HG03342 (cell line): ENCODE results near the gene MYOM1.
A peak's percentile ranks its signal among the peaks of the same experiment; 100 is the strongest.

Source experiments
- ATAC-seq: cut with Tn5 transposase; IDR thresholded peaks from one replicate; pipeline ENCODE4 v1.9.1; 2021; ENCODE audit warnings: mild to moderate bottlenecking, moderate library complexity; ENCODE audit not compliant: unreplicated experiment

MYOM1 gene

DNA sequence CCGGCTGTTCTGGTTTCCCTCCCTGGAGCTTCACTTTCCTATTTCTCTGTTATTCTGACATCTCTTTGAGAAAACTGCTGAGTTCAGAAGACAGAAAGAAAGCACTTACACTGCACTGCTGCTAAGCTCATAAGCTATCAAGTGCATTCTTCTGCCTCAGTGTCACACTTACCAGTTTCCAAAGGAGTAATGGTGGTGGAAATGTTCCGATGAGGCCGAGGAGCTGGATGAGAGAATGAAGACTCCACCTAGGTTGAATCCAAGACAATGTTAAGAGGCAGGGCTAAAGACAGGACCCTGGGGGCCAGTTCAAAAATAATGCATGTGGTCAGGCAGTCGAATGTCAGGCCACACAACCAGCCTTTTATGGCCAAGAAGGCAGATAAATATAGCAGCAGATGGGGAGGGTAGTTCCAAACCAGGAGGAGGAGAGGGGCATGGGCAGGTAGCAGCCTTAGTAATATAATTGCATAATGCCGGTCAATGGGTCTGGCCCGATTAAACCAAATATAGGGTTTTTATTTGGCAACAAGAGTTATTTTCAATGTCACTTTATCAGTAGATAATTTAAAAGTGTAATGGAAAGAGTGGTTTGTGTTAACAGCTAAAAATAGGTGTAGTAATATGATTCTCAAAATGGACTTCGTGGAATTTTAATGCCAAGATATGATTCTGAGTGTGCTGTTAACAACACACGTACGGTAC is at the start of gene MYOM1:
MYOM1 (minus strand) TSS at position 338 of the 705 bp plus-strand sequence. CDS start 4,745 bp downstream, outside the sequence.
- no peak for ATAC-seq

DNA sequence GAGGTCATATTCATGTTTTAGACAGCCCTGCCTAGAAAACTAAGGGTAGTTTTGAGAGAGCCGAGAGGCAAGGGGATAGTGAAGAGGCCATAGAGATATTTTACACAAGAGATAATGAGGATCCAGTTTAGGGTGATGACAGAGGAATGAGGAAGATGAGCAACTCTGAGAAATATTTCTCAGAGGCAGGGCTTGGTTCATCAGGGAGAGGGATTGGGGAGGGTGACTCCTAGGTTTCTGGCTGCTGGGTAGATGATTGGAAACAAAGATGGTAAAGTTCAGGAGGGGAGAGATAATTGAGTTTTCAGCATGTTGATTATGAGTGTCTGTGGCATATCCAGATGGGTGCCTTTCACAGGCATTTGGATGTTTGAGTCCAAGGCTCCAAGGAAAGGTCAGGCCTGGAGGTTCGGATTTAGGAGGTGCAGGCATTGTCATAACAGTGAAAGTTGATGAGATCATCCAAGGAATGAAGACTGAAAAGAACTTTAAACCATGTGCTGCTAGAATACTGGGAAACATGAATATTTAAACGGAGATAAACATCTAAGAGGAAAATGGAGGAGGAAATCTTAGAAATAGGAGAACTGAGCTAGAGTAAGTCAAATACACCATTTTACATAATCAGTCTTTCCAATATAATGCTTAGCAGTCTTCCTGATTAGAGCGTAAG is 49.6 kb upstream of the MYOM1 start:
- ATAC-seq, result no peak

DNA sequence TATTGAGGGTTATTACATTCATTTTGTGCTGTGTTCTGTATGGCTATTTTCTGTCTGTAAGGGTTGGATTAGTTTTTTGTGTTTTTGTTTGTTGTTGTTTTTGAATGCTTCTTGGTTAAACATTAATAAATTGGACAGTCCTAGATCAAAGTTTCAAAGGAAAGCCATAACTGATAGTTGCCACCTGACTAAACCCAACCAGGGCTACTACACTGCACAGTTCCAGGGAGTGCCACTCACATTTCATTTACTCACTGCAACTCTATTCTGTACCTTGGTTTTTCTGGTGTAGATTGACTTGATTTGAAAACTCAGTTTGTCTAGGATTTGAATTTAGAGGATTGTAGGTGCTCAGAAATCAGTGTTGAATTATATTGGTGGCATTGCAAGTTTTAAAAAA is 48.5 kb upstream of the MYOM1 start:
- ATAC-seq, result no peak

DNA sequence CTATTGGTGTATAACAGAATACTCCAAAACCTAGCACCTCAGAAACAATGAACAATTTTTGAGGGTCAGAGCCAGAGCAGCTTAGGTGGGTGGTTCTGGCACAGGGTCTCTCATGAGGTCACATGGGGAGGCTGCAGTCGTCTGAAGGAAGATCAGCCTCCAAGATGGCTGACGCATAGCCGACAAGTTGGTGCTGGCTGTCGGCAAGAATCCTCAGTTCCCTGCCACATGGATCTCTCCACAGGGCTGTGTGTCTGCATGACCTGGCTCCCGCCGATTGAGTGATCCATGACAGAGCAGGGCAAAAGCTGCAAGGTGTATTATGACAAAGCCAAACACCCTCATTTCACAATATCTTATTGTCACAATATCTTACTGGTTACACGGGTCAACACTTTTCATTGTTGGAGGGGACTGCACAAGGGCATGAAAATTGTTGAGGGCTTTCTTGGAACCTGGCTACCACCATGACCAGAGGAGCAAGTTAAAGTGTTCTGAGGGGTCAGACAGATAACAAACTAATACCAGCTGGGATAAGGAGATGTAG is 46.4 kb upstream of the MYOM1 start:
- no peak for ATAC-seq

DNA sequence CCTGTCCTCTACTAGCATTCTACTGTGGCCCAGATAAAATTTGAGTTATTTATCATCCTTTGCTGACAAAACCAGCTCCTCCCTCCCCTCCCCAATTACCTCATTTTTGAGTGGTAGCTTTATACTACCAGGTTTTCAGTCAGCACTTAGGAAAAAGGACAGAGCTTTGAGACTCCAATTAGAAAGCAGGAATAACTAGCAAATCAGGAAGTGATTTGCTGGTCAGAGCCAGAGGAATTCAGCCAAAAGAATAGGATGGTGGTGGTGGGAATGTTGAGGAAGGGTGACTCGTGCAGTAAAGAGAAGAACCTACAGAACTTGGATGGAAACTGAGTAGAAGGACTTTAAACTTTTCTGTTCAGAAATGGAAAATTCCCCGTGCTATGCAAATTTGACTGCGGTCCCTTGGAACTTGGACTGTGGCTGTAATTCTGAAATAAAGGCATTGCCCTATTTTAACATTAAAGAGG is 45.8 kb upstream of the MYOM1 start:
- ATAC-seq, result no peak

DNA sequence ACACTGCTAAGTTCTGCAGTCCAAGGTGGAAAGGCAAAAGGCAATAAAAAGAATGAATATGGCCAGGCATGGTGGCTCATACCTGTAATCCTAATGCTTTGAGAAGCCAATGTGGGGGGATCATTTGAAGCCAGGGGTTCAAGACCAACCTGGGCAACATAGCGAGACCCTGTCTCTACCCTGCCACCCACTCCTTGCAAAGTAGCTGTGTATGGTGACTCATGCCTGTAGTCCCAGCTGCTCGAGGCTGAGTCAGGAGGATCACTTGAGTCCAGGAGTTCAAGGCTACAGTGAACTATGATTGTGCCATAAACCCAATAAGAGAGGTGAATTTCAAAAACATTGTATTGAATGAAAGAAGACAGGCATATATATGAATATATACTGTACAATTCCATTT is 44.6 kb upstream of the MYOM1 start:
- no peak for ATAC-seq

DNA sequence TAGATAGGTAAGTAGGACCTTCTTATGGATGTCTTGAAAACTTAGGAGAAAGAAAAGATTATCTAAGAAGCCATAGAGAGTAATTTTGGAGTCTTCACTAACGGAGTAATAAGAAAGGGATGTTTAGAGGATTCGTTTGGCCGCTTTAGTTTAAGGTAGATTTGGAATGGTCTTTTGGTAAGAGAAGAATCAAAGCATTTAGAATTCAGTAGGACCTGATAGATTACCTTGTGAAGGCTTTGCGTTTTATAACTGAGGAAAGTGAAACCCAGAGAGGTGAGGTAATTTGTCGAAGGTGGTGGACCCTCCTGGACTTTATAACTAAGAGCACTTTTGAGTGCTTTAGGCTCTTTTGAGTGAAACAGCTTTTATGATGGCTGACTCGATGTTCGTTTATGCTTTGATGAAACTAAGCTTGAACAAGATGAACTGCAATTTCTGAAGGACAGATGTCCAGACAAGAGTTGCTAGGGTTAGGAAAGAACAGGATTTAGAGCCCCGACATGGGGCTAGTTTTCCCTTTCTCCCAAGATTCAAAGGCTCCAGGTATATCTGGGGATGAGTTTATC is 43.4 kb upstream of the MYOM1 start:
- no peak for ATAC-seq

DNA sequence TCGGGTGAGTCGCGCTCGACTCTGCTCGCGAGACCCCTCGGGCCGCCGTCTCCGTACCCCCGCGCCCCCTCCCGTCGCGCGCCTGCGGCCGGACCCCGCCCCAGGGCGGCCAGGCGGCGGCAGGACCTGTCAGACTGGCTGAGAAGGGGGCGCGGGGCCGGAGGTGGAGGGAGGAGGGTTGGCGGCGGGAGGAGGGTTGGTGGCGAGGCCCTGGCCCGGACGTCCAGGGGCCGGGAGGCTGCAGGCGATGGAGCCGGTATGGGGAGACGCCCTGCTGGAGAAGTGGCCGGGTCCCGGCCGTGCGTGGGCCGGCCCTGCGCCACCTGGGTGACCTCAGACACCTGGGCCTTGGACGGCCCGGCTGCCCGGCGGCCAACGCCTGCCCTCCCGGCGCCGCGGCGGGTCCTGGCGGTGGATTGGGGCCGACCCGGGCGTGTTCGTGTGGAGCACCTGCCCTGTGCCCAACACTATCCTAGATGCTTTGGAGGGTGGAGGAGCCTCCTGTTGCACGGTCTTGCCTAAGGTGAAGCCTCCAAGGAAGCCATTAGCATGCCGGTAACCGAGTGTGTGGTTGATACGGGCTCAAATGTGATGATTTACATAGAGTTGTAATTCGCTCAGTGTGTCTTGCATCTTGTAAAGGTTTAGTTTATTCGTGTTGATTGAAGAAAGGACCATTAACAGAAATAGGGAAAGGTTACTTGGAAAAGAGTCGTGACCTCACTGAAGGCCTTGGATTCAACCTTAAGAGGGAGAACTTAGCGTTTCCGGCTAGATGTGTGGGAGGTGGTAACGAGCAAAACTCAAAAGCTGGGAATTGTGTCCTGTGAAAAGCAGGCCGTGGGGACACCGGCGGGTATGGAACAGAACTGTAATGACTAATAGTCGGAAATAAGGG is 42.7 kb upstream of the MYOM1 start:
- ATAC-seq, result peak; percentile 30

DNA sequence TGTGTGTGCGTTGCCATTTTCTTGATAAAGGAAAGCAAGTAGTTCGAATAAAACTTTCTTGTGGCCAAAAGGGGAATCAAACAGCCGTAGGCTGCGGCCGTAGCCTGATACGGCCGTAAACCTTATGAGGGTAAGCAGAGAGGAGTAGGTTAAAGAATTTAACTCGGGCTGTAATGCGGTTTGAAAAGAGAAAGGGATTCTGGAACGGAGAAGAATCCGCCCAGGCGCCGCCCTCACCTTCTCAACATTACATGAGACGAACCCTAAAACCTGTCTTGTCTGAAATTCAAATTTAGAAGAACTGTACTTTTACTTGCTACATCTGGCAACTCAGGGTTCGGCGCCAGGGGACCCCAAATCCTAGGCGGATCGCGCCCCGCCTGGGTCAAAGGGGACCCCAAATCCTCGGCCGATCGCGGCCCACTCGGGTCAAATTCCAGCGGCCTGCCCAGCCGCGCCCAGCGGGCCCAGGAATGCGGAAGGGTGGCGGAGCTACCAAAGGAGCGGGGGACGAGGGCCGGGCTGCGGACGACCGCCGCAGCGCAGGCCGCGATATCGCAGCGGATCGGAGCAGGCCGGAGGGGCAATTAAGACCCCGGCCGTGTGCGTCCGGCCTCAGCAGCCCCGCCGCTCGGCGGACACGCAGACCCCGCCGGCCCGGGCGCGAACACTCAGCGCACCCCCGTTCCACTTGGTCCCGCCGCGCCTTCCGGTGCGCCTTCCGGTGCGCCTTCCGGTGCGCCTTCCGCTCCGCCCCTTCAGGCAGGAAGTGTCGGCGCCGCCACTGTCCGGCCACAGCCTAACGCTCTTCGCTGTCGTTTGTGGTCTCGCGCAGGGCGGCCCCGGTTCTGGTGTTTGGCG is 41.8 kb upstream of the MYOM1 start, which contains the start of gene MYL12B:
MYL12B (plus strand) TSS at position 761 of the 861 bp plus-strand sequence. CDS start 10,766 bp downstream, outside the sequence.
- ATAC-seq, result peak; percentile 82

DNA sequence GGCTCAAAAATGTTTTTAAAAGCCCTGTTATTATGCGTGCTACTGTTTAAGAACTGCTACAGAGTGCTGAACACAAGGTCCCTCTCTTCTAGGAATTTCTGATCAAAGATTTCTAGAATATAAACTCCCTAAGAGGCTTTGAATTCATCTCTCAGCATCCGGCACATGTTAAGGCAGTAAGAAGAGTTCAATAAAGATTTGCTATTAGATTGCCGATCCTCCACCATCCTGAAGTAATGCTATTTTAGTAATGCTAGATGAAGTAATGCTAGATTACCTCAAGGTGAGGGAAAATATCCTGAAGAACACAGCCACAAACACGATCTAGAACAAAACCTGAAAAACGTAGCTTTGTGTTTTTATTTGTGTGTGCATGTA is 41.2 kb upstream of the MYOM1 start:
- no peak for ATAC-seq

DNA sequence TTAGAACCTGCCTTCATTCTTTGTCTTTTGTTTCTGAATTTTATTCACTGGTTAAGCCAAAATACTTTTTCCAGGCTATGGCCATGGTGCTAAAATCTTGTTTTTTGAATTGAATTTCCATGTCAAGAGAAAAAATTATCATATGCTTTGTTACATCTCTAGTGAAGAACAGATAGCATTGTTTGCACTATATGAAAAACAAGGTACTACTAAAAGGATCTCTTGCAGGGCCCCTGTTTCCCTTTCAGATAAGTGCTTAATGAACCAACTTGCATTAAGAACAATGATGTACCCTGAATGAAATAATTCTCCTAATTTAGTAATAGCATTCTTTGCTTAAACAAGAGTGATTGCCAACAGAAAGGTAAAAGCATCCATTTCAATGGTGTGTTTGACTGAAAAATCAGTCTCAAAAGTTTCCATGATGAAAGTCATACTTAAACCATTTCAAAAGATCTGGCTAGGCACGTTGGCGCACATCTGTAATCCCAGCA is 37.9 kb upstream of the MYOM1 start:
- ATAC-seq, result no peak

DNA sequence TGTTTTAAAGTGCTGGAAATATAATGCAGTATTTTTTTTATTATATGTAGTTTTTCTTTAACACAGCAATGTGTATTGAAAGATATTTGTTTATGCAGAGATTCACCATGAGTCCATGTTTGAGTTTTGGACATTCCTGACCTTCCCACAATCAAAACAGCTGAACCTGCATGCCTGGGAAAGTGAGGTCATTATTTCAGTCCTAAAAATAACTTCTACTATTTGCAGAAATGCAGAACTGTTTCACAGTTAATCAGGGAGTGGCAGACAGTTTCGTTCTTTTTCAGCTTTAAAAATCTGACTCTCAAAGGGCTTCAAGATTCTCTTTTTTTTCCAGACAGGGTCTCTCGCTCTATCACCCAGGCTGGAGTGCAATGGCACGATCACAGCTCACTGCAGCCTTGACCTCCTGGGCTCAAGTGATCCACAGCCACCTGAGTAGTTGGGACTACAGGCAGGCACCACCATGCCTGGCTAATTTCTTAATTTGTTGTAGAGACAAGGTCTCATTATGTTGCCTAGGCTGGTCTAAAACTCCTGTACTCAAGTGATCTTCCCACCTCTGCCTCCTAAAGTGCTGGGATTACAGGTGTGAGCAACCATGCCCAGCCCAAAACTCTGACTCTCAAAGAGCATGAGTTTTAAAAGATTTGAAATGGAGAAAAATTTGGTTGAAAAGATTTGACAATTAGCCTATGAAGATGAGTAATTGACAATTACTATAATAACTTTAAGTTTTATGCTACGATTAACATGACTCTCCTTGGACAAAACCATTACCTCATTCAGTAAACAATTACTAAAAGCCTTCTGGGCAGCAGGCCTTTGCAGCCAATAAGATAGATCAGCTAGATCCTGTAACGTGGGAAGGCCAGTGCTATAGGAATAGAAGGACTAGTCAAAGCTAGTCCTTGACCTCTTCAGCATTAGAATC is 37.2 kb upstream of the MYOM1 start:
- no peak for ATAC-seq

DNA sequence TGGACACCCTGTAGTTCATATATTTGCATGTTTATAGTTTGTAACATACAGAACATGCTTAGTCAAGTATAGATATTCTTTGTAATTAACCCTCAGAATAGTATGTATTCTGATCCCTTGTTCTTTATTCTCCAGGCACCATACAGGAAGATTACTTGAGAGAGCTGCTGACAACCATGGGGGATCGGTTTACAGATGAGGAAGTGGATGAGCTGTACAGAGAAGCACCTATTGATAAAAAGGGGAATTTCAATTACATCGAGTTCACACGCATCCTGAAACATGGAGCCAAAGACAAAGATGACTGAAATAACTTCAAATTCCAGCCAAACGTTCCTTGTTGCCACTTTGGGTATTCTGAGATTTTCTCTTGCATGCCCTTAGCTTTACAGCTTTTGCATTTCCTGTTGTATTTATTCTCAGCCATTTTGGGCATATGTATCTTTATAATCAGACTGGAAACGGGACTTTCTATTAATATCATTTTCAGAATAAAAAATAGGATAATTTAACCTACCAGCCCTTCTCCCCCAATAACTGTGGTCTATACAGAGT is 35.9 kb upstream of the MYOM1 start:
- no peak for ATAC-seq

DNA sequence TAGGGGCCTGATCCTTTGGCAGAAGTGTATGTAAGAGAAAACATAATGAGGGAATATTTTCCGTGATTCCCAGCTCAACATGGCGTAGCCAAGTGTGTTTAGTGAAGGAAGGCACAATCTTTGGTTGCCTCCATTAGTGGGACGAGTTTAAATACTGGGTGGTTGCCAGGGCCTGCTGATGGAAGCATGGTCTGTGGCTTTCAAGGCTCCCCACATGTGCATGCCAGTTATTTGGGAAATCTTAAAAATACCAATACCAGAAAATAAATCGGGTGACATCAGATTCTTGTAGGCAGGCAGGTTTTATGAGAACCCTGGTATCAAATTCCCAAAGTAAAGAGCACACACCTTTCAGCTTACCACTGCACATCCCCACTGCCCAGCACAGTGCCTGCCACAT is 35.0 kb upstream of the MYOM1 start:
- ATAC-seq, result no peak

DNA sequence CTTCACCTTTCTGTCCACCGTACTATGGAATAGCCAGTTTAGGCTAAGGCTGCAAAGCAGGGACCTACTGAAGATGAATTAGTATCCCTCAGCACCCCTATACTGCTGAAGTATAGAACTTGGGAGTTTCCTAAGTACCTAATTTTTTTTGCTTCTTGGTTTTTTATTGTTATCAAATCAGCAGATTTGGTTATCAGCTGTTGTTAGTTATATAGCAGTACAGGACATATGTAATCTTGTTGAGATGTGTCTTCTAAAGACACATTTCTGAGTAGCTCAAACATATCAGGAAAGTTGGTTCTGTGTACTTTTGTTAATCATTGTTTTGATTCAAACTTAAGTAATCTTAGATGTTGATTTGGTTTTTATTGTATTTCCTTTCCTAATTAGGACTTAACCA is 33.1 kb upstream of the MYOM1 start:
- no peak for ATAC-seq

DNA sequence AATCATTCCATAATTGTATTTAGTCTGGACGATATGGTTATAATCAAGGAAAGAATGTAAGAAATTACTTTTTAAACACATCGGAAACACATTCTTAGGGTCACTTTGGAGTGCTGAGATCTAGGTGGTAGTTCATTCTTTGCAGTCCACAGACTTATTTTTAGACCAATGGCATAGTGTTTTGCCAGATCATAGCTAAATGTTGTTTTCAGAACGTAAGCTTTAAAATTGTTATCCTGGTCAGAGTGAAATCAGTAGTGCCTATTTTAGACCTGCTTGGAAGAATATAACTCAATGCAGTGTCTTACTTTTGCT is 32.2 kb upstream of the MYOM1 start:
- no peak for ATAC-seq

DNA sequence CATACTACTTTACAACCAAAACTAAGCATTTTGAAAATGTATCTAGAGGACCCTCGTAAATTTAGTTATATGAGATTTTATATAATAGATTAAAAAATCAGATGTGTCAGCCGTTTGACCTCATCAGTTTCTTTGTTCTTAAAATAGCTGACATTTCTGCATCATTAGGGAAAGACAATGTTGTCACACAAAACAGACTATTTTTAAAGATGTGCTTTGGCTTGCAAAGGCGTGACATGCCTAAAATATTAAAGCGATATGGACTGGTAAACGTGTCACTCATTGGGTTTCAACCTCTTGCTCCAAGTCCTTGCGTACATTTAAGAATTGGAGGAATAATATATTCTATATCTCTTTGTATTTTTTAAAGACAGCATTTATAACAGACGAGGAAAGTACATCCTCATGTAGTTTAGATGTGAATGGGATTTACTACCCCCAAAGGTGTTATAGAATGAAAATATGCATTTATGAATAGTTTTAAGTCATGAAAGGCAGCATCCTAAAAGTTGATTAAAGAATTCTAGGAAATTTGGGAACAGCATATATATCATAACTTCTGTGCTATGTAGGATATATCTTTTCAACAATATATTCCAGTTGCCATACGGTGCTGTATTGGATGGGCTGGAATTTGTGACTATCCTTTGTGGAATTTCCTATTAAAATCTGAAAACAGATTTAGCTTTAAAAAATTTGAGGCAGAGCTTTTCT is 31.6 kb upstream of the MYOM1 start:
- ATAC-seq, result no peak
